ENCODE data around the gene KLF4.

The KLF4 gene

DNA sequence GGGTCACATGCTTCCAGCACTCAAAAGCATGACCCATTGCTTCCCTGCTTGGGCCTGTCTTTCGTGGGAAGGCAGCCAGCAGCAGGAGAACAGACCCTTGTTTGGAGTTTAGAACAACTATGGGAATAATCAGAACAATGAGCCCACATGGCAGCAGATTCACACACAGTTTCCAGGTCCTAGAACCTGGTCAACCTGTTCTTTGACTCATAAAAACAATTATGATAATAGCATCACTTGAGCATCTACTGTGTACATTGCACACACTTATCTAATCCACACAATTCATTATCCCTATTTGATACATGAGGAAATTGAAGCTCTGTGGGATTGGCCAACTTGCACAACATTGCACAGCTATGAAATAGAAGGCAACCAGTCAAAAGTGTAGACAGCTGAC, 41.7 kb downstream of the KLF4 start:
- DNase-seq, result no peak

DNA sequence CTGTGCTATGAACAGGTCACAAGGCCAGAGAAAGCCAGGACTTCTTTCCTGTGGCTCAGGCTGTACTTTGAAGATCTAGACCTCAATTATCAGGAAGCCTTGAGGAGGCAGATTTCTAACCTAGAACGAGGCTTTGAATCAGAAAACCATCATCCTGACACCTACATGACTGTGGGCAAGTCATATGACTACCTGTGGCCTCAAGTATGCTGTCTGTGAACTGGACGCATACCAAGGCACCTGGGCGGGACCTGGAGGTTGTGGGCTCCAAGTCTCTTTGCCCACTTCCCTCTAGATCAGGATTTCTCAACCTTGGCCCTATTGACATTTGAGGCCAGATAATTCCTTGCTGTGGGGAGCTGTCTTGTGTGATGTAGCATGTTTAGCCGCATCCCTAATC, 42.5 kb downstream of the KLF4 start:
- DNase-seq, result no peak

DNA sequence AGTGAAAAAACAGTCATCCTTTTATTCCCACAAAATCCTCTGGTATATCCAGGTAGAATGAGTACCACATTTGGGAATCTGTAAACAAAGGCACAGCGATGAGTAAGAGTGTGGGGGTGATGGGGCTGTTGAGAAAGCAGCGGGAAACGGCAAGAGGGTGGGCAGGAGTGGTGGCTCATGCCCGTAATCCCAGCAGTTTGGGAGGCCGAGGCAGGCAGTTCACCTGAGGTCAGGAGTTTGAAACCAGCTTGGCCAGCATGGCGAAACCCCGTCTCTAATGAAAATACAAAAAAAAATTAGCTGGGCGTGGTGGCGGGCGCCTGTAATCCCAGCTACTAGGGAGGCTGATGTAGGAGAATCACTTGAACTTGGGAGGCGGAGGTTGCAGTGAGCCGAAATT, 43.1 kb downstream of the KLF4 start:
- no peak for DNase-seq

DNA sequence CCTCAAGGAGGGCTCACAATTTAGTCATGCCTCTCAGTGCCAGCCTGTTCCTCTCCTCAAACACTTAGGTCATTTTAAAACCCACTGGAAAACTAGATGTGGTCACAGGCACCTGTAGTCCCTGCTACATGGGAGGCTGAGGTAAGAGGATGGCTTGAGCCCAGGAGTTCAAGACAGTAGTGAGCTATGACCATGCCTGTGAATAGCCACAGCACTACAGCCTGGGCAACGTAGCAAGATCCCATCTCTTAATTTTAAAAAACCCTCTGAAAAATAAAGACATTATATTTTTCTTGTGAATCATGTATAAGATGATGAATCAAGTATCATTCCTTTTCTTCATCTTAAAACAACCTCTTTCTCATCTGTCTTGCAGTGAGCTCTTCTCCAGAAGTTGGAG, 45.8 kb downstream of the KLF4 start:
- DNase-seq, result no peak

DNA sequence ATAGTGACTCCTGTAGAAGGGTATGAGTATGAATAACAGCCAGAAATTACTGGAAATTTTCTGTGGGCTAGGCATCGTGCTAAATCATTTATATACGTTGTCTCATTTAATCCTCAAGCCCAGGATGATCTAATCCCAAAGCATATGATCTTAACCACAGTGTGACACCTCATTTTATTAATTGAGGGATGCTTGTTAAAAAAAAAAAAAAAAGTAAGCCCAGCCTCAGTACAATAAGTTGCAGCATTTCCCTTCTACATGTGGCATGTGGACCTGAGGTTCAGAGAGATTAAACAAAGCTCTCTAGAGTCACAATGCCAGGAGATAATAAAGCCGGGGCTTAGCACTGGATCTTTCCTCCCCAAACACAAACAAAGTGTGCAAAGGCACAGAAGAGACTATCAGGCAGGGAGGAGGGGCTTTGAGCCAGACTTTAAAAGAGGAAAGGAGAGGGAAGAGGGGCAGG, 49.5 kb downstream of the KLF4 start:
- DNase-seq, result no peak

DNA sequence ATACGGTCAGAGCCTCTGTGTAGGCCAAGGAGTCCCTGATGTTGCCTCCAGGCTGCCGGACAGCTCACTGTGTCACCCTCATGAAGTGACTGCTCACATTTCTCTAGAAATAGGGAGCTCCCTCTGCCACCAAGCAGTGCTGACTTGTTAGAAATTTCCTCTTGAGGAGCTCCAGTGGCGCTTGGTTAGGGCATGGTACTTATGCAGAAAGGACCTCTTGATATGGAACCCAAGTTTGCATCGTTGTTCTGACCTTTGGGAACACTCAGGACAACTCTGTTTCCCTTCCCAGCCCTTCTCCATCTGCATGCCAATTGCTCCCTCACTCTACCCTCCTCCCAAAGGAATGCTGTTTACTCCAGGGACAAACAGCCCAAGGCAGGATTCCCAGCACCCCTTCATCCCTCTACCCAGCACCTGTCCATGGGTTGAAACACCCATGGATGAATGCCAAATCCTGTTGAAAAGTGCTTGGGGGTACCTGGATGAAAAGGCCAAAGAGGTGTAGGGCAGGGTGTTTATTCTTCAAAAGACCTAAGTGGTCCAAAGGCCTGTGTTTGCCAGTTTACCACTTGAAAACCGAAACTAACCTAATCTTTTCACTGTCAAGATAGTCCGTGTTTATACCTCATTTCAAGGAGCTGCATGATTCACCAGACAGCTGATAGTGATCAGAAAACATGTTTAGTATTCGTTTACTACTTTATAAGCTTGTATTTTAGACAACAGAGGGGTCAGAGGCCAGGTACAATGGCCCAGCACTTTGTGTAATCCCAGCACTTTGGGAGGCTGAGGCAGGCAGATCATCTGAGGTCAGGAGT, 51.1 kb downstream of the KLF4 start:
- peak; percentile 8 for DNase-seq

DNA sequence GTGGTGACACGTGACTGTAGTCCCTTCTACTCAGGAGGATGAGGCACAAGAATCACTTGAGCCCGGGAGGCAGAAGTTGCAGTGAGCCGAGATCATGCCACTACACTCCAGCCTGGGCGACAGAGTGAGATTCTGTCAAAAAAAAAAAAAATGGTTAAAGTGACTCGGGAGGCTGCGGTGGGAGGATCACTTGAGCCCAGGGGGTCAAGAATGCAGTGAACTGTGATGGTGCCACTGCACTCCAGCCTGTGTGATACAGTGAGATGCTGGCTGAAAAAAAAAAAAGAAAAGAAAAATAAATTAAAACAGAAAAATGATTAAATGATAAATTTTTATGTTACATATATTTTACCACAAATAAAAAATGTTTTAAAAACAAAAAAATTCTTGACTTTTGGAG, 51.9 kb downstream of the KLF4 start:
- no peak for DNase-seq

DNA sequence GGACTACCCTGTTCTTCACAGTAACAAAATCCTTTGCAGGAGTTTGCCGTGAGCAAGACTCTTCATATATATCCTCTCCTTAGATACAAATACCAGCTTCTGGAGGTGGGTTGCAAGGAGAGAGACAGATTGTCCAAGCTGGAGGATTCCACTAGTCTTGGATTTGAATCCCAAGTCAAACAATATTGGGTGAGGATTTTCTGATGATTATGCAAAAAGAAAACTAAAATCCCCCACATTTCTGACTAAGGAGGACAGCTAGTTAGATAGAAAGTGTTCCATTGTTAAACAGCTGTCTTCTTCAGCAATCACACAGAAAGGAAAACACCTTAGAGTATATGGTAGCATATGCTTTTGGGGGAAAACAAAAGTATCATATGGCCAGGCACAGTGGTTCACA, 54.2 kb downstream of the KLF4 start:
- no peak for DNase-seq

Measured in NCI-H1092 treated with DMSO at 0.1 percent for 48 hours (cell line).